Right renal pelvis (tissue), 4 donors: ENCODE results near the gene AEN. TPM values are rescaled to one million over a fixed set of nuclear protein-coding genes. Genes with fewer than 3 reads are reported as not detected.

Source experiments
- DNase-seq, 4 donors: peaks; one replicate each; pipeline ENCODE4 v3.0.0-alpha.2; 2013; ENCODE audit warnings: low read depth in 4 of 4, low spot score in 3 of 4, missing footprints in 1 of 4
- polyA plus RNA-seq, 4 donors: library from polyadenylated mRNA; unstranded; fragments of 120-200 nt; gene quantifications; one replicate each; pipeline ENCODE4 v1.2.1, GENCODE V29; 2013; ENCODE audit not compliant: insufficient read length in 4 of 4

Gene AEN
- polyA plus RNA-seq, 4 donors, result 5.7 to 7.0 (median 6.6) TPM

DNA sequence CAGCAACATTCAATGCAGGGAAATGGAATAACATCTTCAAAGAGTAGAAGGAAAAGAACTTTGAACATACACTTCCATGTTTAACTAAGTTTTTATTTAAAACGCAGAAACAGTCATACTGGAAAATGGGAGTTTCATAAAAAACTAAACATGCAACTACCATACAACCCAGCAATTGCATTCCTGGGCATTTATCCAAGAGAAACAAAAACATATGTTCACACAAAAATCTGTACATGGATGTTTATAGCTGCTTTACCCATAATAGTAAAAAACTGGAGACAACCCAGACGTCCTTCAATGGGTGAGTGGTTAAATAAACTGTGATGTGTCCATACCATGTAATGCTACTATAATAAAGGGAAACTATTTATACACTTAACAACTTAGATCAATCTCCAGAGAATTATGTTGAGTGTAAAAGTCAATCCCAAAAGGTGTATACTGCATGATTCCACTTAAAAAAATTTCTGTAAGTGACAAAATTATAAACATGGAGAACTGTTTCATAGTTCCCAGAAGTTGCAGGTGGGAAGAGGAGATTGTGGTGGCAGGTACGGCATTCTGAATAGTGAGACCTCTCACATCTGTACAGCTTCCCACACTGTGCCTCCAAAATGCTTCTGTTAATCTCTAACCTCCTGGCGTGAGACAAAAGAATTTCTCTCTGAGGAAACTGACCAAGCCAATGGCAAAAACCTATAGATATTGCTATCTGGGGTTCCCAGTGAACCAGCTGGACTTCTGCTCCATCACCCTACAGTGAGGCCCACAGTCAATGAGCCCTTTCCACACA, 40.8 kb downstream of the AEN start:
- DNase-seq, result no peak

DNA sequence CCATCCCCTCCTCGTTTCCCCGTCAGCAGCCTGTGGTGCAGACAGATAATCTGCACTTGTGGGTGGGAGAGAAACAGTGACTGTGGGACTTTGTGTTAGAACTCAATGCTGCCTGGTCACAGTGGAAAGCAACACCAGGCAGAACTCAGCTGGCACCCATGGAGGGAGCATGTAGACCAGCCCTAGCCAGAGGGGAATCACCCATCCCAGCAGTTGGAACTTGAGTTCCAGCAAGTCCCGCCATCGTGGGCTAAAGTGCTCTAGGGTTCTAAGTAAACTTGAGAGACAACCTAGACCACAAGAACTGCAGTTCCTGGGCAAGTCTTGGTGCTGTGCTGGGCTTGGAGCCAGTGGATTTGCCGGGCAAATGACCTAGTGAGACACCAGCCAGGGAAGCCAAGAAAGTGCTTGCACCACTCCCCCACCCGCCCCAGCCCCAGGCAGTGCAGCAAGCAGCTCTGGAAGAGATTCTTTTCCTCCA, 42.0 kb downstream of the AEN start:
- no peak for DNase-seq

DNA sequence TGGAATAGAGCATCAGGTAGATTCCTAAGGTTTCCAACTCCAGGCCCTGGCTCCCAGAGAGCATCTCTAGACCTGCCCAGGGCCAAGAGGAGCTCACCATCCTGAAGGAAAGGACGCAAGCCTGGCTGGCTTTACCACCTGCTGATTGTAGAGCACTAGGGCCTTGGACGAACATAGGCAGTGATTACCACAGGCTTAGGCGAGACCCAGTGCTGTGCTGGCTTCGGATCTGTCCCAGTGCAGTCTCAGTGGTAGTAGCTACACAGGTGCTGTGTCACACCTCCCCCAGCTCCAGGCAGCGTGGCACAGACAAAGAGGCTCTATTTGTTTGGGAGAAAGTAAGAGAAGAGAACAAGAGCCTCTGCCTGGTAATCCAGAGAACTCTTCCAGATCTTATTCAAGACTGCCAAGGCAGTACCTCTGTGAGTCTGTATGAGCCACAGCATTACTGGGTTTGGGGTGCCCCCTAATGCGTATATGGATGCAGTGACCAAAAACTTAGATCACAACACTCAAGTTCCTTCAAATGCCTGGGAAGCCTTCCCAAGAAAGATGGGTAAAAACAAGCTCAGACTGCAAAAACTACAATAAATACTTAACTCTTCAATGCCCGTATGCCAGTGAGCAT, 43.1 kb downstream of the AEN start:
- no peak for DNase-seq

DNA sequence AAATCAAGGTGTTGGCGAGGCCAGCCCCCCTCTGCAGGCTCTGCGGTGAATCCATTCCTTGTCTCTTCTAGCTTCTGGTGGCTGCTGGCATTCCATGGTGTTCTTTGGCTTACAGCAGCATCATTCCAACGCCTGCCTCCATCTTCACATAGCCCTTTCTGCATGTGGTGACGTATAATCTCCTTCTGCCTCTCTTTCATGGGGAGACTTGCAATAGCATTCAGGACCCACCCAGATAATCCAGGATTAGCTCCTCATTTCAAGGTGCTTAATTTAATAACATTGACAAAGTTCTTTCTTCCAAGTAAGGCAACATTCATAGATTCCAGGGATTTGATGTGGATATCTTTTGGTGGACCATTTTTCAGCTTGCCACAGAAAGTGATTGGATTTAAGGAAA, 53.5 kb downstream of the AEN start:
- no peak for DNase-seq

DNA sequence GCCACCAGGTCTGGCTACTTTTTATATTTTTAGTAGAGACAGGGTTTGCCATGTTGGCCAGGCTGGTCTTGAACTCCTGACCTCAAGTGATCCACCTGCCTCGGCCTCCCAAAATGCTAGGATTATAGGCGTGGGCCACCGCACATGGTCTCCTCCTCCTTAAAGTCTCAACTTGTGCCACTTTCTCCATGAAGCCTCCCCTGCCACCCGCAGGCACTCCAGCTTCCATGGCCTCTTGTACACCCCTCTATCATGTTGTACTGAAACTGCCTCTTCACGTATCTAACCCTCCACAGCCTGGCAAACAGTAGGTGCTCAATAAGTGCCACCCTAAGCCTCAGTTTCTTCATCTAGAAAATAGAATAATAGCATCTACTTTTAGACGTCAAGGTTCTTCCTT, 57.6 kb downstream of the AEN start:
- DNase-seq, result no peak

DNA sequence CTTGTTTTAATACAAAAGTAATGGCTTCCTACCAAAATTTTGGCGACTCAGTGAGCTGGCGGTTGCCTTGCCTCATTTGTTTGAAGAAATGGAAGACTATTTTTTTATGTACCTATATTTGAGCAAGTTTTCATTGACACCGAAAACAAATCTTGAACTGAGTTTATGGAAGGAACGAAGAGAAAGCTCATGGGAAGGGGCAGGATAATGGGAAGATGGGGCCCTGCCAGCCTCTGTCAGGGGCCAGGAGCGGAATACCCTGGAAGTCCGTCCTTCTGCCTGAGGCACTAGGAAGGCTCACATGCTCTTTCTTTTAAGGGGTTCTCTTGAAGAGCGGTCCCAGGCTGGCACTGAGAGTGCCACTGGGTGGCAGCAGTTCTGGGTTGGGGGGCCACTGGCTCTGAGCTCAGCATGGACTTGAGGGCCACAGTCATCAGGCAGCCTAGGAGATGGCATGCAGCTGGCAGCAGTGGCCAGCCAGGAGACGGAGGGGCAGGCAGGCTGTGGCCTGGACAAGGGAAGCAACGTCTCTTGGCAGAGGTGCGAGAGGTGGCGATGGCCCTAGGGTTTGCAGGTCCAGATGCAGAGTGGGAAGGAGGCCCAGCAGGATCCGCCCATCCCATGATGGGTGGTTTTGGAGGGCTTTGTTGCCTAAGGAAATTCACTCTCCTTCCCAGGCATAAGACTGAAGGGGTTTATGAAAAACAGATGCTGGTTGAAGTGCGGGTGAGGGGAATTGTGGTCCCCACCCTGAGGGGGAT, 59.3 kb downstream of the AEN start:
- DNase-seq, result no peak

DNA sequence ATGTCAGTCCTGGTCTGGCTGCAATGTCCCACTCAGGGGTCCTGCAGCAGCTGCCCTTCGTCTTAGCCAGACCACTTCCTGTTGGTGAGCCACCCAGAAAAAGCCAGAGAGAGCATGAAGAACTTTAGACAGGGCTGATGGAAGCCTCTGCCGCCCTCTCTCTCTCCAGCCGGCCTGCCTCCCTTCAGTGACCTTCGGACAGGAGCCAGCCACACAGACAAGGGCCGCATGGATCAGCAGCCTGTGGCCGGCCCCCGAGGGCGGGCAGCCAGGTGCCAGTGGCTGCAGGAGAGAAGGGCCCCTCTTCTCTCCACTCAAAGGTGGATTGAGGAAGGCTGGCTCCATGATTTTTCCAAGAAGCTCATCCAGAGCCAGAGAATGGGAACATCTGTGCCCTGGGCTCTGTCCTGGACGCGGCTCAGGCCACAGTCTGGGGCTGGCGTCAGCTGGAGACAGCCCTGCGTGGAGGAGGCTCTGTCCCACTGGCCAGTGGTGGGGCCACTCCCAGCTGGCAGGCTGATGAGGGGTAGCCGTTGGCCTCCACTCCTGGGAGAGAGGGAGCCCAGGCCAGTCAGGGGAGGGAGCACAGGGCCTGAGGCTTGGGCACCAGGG, 60.6 kb downstream of the AEN start:
- DNase-seq, result no peak

Other genes with a start within 250 kb of the AEN start
- gene MRPL46, start 154.0 kb upstream of the AEN start, polyA plus RNA-seq, result 10 to 100 TPM; 29.9 to 32.2 (median 31.4) TPM
- 10 to 100 TPM; 40.7 to 46.9 (median 43.0) TPM for gene MRPS11, start 153.6 kb upstream of the AEN start, polyA plus RNA-seq
- gene DET1, start 74.7 kb upstream of the AEN start, polyA plus RNA-seq, result 10 to 100 TPM; 12.0 to 15.0 (median 14.5) TPM
- gene ISG20, start 17.7 kb downstream of the AEN start, polyA plus RNA-seq, result 1 to 10 TPM in 2 of 4 donors, under 1 TPM in 2; 0.39 to 1.8 (median 0.89) TPM
- 1 to 10 TPM; 3.1 to 6.3 (median 5.3) TPM for gene ACAN, start 182.1 kb downstream of the AEN start, polyA plus RNA-seq